ENCODE data around the gene BEND5.

The BEND5 gene

GRCh38 chr1:48681476-48682305 lies 95.0 kb downstream of the BEND5 start:
- Histone ChIP-seq H3K4me3 (ENCODE audit: low read length) (no peak overlapping the region), H3K4me1 (ENCODE audit: control insufficient read depth, insufficient read depth, low read length) (0 out of 2 replicates have a peak, but pooled peaks cover 3% of the 10 kb centered on the region), H3K9me3 (ENCODE audit: control insufficient read depth, insufficient read depth, low read length) (no peaks in the 10 kb centered on the region), H3K27ac (ENCODE audit: low read length) (no peak overlapping the region), H3K27me3 (ENCODE audit: control insufficient read depth, insufficient read depth, low read length) (no peaks in the 10 kb centered on the region), H3K36me3 (ENCODE audit: control insufficient read depth, insufficient read depth, low read length) (no peaks in the 10 kb centered on the region)
- no peak for DNase-seq (ENCODE audit: low read depth, low spot score)
- WGBS (ENCODE audit: insufficient coverage, insufficient read length), result no CpG with 5 or more reads among the region's 4 CpGs

- no peaks in the 10 kb centered on the region for H3K27me3 ChIP-seq (ENCODE audit: control insufficient read depth, insufficient read depth, low read length)
- no CpG with 5 or more reads among the region's 10 CpGs for WGBS (ENCODE audit: insufficient coverage, insufficient read length)
- 0 out of 2 replicates have a peak, but pooled peaks cover 3% of the 10 kb centered on the region for H3K4me1 ChIP-seq (ENCODE audit: control insufficient read depth, insufficient read depth, low read length)
- H3K36me3 ChIP-seq (ENCODE audit: control insufficient read depth, insufficient read depth, low read length), result no peaks in the 10 kb centered on the region
- no peak overlapping the region for H3K27ac ChIP-seq (ENCODE audit: low read length)
- H3K9me3 ChIP-seq (ENCODE audit: control insufficient read depth, insufficient read depth, low read length), result no peaks in the 10 kb centered on the region
- no peak overlapping the region for H3K4me3 ChIP-seq (ENCODE audit: low read length)
- DNase-seq (ENCODE audit: low read depth, low spot score), result no peak
These were observed 96.2 kb downstream of the BEND5 start for GRCh38 chr1:48680411-48681035.

- H3K4me3 ChIP-seq (ENCODE audit: low read length), result no peak overlapping the region
- WGBS (ENCODE audit: insufficient coverage, insufficient read length), result no CpG with 5 or more reads among the region's 6 CpGs
- H3K9me3 ChIP-seq (ENCODE audit: control insufficient read depth, insufficient read depth, low read length), result no peaks in the 10 kb centered on the region
- H3K36me3 ChIP-seq (ENCODE audit: control insufficient read depth, insufficient read depth, low read length), result no peaks in the 10 kb centered on the region
- 0 out of 2 replicates have a peak, but pooled peaks cover 3% of the 10 kb centered on the region for H3K4me1 ChIP-seq (ENCODE audit: control insufficient read depth, insufficient read depth, low read length)
- H3K27me3 ChIP-seq (ENCODE audit: control insufficient read depth, insufficient read depth, low read length), result no peaks in the 10 kb centered on the region
- no peak for DNase-seq (ENCODE audit: low read depth, low spot score)
- no peak overlapping the region for H3K27ac ChIP-seq (ENCODE audit: low read length)
These were observed 96.8 kb downstream of the BEND5 start for GRCh38 chr1:48679859-48680258.

GRCh38 chr1:48678710-48679505 lies 97.8 kb downstream of the BEND5 start:
- H3K4me3 ChIP-seq (ENCODE audit: low read length), result no peak overlapping the region
- H3K4me1 ChIP-seq (ENCODE audit: control insufficient read depth, insufficient read depth, low read length), result peaks cover 4% of the 10 kb centered on the region; the same call in 1 of the 2 replicates
- no CpG with 5 or more reads among the region's 3 CpGs for WGBS (ENCODE audit: insufficient coverage, insufficient read length)
- no peaks in the 10 kb centered on the region for H3K36me3 ChIP-seq (ENCODE audit: control insufficient read depth, insufficient read depth, low read length)
- no peak overlapping the region for H3K27ac ChIP-seq (ENCODE audit: low read length)
- H3K27me3 ChIP-seq (ENCODE audit: control insufficient read depth, insufficient read depth, low read length), result no peaks in the 10 kb centered on the region
- DNase-seq (ENCODE audit: low read depth, low spot score), result no peak
- no peaks in the 10 kb centered on the region for H3K9me3 ChIP-seq (ENCODE audit: control insufficient read depth, insufficient read depth, low read length)
